NCI-H82 treated with DMSO at 0.1 percent for 48 hours (cell line): Measurements from ENCODE around the gene SRP72.
"Not testable (repeated sequence)": the region's sequence is repeated elsewhere in the genome, so short reads cannot be mapped to it uniquely, and the experiment has no call there.

ENCODE experiments used
- DNase-seq: peaks from one replicate; lab custom pipeline; 2025; ENCODE audit not compliant: unreplicated experiment; lab: John Stamatoyannopoulos, UW

The SRP72 gene

DNA sequence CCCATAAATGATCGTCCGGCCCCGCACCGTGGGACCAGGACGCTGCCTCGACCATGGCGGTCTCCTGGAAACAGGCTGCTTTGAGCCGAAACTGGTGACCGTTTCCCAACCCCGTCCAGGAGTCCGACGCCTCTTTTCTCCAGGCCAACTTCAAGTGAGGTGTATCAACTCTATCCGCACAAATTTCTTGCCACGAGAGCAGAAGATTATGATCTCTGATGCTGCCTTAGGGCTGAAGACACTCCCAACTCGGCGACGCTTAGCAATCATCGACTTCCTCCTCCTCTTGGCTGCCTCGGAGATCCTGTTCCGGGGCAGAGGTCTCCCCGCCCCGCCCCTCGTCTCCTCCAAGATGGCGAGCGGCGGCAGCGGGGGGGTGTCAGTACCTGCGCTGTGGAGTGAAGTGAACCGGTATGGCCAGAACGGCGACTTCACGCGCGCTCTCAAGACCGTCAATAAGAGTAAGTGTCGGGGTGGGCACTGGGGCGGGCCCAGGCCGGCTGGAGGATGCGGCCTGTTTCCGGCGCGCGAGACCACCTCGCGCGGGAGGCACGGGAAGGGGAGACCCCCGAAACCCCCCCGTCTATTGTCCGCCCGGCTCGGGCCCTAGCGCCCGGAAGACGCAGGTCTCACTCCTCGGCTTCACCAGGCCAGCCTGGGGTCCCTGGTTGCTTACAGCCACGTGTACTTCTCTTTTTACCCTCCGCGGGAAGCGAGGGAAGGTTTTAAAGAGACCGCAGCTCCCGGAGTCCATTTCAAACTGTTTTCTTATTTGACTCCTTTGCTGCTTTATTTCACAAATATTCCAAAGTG is at the start of gene SRP72:
TSS of gene SRP72 (plus strand) at position 334 of the 813 bp plus-strand sequence. CDS start at position 353, 19 bp downstream.
- DNase-seq: peak; percentile 58

- no peak for DNase-seq
Observed at GRCh38 chr4:56424176-56424575, 43.2 kb upstream of the SRP72 start.

- no peak for DNase-seq
Observed at GRCh38 chr4:56424697-56425514, 42.5 kb upstream of the SRP72 start.

GRCh38 chr4:56425518-56425917 is 41.9 kb upstream of the SRP72 start:
- DNase-seq: no peak

DNA sequence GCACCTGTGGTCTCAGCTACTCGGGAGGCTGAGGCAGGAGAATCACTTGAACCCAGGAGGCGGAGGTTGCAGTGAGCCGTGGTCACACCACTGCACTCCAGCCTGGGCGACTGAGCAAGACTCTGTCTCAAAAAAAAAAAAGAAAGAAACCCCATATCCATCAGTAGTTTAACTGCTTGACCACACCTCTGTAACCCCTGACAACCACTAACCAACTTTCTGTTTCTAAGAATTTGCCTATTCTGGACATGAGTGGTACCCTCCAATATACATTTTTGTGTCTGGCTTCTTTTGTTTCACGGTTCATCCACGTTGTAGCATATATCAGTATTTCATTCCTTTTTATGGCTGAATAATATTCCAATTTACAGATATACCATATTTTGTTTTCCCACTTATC is 41.1 kb upstream of the SRP72 start:
- no peak for DNase-seq

- no peak for DNase-seq
Observed at GRCh38 chr4:56427179-56427578, 40.2 kb upstream of the SRP72 start.

DNA sequence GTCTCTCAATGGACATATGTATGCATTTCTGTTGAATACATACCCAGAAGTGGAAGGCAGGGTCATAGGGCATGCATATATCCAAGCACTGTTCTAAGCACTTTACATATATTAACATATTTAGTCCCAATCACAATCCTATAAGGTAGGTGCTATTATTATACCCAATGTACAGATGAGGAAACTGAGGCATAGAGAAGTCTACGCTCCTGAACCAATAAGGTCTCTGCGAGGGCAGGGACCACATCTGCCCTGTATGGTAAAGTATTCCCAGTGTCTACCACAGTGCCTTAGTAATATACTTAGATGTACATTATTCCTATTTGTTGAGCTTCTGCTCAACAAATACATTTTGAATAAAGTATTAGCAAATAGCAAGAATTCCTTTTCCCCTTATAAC is 37.2 kb upstream of the SRP72 start:
- DNase-seq: no peak

DNA sequence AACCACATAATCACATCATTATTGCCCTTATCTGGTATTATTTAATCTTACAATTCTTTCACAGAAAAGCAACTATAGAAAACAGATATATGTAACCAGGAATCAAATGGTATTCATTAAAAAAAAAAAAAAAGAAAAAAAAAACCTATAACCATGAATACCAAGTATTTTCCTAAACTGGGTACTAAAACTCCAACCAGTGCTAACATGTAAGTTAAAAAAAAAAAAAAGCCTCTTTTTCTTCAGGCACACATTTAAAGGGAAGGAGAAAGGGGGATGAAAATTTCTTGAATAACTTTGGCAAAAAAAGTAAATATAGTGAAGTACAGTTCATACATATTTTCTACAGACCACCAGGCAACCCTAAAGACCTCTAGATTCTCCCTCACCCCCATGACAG is 34.1 kb upstream of the SRP72 start:
- no peak for DNase-seq

DNA sequence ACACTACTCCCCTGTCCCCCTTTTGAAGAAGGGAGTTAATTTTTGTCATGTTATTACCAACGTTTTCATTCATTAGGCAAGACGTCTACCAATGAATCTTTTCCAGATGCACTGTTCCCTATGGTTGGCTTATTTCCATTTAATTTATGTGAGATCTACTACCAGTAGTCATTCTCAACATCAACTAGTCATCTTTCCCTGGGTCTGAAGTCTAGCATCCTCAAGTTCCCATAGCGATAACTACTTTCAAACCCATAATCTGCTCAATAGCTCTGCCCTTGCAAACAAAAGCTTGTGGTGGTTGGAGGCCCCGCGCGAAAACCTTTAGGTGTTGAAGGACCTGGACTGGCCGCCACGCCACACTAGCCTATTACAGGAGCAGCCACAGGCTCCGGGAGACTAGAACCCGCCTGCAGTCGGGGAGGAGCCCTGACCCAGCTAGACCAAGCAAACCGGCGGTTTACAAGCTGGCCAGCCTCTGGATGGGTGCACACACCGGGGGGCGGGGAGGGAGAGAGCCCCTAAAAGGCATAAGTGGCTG is 32.7 kb upstream of the SRP72 start:
- DNase-seq: peak; percentile 32

GRCh38 chr4:56435140-56435926 is 32.1 kb upstream of the SRP72 start, which contains the start of gene PPAT:
Gene PPAT, minus strand, starts transcription at chr4:56435615. Its CDS starts 138 bp downstream, at chr4:56435477.
- peak; percentile 89 for DNase-seq

- DNase-seq: no peak
Observed at GRCh38 chr4:56438766-56439165, 28.7 kb upstream of the SRP72 start.

GRCh38 chr4:56440983-56441382 is 26.4 kb upstream of the SRP72 start:
- no peak for DNase-seq

DNA sequence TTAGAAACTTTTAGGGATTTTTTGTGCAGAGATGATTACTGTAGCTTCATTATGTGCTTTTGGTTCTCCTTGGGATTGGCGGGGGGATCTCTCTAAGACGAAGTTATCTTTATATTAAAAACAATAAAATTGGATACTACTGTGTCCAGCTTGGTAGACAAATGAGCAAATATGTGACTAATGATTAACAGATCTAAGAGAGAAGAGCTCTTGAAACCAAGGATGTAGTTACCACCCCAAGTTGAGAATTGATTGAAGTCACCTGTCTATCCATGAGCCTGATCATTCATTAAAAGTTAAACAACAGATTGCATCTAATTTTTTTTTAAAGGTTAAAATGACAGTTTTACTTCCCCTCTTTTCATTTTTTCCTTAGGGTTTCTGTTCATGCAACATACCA is 22.7 kb upstream of the SRP72 start:
- DNase-seq: no peak

GRCh38 chr4:56445699-56446098 is 21.7 kb upstream of the SRP72 start:
- DNase-seq: no peak

- DNase-seq: no peak
Observed at GRCh38 chr4:56448301-56448700, 19.1 kb upstream of the SRP72 start.

GRCh38 chr4:56449475-56449874 is 17.9 kb upstream of the SRP72 start:
- not testable (repeated sequence) for DNase-seq

DNA sequence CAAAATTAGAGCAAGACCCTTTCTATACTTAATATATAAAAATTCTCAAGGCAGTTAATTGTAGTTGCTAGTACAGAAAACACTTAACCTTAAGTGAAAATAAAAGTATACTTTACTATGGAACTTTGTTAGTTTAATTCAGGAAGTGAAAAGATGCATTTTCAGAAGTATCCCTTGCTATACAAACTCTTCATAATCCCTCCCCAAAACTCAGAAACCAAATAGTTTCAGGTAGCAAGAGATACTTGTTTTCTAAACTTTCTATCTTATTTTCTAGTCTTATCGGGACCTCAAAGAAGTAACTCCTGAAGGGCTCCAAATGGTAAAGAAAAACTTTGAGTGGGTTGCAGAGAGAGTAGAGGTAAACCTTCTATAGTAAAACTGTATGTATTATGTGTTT is 17.1 kb upstream of the SRP72 start:
- DNase-seq: no peak

DNA sequence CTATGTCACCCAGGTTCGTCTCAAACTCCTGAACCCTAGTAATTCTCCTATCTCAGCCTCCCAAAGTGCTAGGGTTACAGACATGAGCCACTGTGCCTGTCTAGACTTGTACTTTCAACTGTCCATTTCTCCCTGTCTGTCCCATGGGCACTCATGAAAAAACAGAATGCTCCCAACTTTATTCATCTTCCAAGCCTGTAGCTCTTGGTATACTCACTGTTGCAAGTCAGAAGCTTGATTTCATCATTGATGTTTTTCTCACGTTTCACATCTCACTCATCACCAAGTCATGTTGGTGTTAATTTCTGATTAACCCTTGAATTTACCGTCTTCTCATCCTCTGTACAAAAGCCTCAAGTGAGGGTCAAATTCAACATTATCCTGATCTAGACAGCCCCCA is 7.3 kb upstream of the SRP72 start:
- DNase-seq: no peak

DNA sequence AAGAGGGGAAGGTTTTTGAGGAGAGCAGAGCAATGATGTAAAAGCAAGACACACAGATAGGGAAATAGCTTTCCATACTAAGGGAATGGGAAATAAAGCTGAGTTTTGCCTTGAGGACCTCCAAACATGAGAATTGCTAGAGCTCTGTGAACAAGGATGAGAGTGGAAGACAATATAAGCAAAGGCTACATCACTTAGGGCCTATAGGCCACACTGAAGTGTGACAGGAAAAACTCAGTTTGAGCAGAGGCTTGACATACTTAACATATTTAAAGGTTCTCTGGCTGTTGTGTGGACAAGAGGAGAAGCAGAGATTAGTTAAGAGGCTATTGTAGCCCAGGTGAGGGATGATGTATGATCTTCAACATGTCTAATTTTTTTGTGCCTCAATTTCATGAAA is 5.3 kb upstream of the SRP72 start:
- no peak for DNase-seq

DNA sequence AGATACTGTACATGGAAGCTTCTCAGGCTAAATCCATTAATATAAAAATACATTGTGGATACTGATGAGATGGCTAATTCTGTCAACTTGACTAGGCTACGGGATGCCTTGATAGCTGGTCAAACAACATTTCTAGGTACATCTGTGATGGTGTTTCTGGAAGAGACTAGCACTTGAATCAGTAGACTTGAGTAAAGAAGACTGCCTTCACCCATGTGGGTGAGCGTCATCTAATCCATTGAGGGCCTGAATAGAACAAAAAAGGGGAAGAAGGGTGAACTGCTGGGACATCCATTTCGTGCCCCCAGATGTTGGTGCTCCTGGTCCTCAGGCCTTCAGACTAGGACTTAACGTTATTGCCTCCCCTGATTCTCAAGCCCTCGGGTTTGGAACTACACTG is 3.7 kb upstream of the SRP72 start:
- DNase-seq: no peak

- no peak for DNase-seq
Observed at GRCh38 chr4:56464581-56464980, 2.8 kb upstream of the SRP72 start.
